GM18508 (cell line): ENCODE measurements around the gene MAGI1.
A peak's percentile ranks its signal among the peaks of the same experiment; 100 is the strongest.
"Not testable (repeated sequence)": the region's sequence is repeated elsewhere in the genome, so short reads cannot be mapped to it uniquely, and the experiment has no call there.

Experiments
- ATAC-seq: cut with Tn5 transposase; IDR thresholded peaks from one replicate; pipeline ENCODE4 v1.9.1; 2021; ENCODE audit warnings: moderate number of reproducible peaks; ENCODE audit not compliant: insufficient read depth, unreplicated experiment

MAGI1 gene

DNA sequence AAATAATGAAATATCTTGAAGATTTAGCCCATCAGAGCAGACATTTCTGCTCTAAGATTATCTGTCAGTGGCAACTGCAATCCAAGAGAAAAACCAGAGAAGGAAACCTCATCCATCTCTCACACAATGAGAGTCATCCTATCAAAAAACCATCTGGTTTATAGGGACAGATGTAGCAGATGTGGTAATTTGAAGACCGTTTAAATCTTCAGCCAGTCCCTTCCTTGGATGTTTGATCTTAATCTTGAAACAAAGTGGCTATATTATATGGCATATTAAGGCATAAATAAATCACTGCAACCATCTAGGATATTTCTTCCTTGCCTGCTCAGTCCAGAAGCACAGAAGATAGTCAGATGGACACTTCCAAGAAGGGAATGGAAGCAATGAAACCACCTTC, 305.3 kb downstream of the MAGI1 start:
- no peak for ATAC-seq

DNA sequence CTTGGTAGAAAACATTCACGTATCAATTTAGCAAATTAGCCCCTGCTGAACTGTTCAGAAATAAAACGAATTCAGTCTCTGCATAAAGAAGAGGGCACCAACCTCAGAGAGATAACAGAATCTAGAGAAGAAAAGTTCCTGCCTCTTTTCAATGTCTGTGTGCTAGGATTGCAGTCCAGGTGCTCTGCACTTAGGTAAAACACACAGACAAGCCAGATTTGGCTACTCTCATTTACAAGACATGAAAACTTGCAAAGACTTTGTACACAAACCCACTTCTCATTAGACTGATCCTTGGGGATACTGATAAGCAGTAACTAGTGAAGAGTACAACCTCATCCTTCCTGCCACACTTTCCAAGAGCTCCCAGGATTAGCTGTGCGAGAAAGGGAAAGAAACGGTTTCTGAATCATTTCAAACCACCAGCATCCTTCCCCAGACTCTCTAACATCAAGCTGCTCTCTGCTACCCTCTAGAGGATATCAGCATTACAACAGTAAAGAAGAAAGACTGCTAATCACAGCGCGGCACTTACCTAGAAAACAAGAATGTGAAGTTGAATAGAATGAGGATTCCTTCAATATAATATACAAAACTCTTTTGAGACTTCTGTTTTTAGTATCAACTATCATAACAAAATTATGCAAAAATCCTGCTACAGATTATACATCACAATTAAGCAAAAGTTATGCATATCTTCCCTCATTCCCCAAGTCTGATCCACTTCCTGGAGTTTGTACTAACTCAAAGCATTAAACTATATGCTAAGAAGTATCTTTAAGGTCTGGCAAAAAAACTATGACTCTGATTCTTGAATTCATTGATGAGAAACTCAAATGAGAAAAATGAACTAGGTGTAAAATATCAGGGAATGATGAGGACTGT, 306.4 kb downstream of the MAGI1 start:
- ATAC-seq: peak; percentile 97

DNA sequence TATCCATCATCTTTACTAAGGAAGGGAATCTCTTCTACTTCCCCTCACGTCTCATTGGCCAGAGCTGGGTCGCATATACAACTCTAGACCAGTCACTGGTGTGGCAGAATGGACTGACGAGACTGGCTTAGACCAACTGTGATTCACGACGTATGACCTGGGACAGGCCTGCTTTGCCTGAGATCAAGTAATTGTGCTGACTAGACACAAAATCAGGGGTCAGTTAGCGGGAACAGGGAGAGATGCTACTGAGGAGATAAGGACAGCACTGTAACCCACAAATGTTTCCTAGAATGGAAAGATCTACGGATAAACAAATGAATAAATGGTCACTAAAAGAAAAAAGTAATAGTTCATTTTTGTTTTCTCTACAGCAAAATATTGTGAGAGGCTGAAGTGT, 308.3 kb downstream of the MAGI1 start:
- ATAC-seq: no peak

DNA sequence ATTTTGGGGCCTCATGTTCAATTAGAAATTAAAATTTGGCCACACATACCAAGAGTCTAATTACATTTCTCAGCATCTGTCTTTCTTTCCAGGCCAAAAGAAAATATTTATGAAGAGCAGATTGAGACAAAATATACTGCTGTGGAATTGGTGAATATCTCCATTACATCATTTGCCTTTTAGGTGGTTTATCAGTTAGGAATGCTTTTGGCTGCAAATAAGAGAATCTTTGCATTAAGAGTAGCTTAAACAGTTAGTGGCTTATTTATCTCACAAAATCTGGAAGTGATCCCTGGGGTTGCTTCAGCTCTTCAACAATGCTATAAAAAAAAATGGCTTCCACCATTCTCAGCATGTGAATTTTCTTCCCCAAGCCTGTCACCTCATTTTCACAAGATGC, 308.7 kb downstream of the MAGI1 start:
- ATAC-seq: no peak

DNA sequence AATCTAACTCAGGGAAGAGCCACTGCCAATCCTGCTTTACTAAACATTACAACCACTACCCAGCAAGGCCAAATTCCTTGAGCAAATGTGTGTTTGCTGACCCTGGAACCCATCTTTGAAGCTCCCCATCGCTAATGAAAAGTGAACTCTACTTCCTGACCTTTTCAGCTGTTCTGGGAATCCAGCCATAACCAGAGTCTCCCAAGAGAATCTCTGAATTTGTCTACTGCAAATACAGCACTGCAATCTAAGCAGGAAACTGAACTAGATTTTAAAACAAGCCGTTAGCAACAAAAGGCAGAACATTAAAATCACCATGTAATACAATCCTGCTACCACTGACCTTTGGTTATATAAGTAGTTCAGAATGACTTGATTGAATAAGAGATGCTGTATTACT, 309.2 kb downstream of the MAGI1 start:
- no peak for ATAC-seq

DNA sequence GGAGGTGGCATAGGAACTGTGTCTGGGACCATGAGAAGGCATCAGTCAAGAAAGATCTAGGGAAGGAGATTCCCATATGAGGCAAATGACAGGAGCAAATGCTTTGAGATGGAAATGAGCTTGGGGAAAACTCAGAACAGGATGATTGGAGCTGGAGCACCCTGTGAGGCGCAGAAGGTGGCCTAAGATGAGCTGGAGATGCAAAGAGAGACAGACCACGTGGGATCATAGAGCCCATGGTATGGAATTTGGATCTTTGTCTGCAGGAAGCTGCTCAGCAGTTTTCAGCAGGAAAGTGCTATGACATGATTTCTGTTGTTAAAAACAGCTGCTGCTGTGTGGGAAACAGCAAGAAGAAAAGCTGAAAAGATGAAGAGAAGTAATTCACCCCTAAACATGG, 310.6 kb downstream of the MAGI1 start:
- no peak for ATAC-seq

DNA sequence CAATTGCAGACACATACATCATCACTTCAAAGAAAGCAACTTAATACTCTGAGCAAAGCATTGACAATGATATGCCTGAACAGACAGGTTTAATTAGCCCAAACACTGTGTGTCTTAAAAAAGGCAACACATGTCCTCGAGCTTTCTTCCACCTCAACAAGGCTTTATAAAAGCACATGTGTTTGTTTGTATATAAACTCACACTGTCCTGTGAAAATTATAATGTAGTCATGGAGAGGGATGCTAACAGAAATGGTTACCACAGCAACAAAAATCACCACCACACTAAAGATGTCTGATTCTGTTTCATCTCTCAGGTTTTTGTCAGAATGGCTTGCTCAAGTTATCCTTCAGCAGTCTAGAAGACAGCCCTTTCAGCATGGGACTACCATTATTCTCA, 314.7 kb downstream of the MAGI1 start:
- ATAC-seq: no peak

DNA sequence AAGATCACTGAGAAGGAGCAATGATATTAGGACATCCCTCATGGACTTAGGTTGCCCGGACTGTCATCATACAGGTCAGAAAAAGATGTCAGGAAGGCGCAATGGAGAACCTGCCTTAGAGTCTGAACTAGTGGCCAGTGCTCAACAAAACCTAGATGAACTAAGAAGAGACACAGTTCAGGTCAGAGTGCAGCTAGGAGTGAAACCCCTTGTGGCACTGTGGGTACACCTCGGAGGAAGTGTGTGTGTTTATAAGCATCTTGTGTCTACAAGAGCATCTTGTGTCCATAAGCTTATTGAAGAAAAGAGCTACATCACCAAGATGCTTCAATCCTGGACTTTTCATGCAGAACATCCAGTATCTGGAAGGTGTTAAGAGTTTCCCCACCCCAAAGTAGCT, 315.7 kb downstream of the MAGI1 start:
- ATAC-seq: no peak

DNA sequence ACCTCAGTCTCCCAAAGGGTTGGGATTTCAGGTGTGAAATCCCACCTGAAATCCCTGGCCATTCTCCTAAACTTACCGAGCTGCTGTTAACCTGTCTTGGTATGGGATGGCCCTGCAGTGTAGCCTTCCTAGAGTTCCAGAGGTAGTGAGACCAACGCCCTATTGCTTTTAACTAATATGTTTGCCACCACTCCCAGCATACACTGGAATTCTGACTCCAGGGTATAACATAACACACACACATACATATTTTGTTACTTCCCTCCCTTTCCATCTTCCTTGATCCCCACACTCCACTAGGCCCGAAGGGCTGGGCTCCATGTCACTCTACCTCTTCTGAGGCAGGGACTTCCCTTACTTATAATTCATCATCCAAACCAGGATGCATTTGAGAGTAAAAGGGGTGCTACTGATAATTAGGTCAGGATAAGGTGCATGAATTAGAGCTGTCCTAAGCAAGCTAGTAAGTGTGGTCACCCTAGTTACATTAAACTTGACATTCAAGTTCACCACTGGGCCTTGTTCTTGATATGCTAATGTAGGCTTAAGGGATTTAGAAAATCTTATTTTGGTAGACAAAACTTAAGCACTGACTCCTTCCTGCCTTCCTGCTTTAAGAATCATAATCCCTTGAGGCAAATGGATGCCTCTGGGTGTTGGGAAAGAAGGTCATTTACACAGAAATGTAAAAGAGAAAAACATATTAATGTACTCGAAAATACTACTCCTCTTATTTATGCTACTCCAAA, 317.6 kb downstream of the MAGI1 start:
- ATAC-seq: no peak

DNA sequence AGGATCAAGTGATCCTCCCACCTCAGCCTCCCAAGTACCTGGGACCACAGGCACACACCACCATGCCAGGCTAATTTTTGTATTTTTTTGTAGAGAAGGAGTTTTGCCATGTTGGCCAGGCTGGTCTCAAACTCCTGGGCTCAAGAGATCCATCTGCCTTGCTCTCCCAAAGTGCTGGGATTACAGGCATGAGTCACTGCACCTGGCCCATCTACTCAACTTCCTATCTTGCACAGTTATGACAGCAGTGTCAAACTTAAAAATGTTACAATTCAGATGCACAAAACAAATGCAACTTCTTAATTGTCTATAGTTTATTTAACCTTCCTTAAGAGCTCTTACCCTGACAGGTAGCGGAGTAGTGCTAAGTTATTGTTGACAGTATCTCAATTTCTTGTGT, 319.1 kb downstream of the MAGI1 start:
- not testable (repeated sequence) for ATAC-seq

DNA sequence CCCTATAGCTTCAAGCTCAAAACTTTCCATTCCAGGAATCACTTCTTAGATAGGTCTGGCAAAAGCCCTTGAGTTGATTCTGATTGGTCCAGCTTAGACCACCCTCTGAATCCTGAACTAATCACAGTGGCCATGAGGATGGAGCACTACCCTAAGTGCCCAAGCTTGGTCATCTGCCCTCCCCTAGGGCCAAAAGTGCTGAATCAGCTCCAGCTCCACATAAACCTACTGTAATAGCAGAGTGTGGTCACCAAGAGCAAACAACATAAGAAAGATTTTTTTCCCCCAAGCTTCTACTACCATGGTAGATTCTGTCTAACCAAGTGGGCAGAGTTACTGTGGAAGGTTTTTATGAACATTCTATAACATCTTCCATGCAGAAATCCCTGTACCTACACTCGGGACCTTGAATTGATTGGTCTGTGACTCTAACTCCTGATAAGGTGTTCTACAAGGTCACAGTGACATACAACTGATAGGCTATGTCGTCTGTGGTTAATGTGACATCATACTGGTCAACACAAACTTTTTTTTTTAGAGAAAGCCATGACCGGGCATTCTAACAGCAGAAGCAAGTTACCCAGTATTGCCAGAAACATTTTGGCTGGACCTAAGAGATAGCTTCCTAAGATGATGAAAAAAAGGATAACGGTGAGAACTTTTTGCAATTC, 320.9 kb downstream of the MAGI1 start:
- ATAC-seq: no peak

DNA sequence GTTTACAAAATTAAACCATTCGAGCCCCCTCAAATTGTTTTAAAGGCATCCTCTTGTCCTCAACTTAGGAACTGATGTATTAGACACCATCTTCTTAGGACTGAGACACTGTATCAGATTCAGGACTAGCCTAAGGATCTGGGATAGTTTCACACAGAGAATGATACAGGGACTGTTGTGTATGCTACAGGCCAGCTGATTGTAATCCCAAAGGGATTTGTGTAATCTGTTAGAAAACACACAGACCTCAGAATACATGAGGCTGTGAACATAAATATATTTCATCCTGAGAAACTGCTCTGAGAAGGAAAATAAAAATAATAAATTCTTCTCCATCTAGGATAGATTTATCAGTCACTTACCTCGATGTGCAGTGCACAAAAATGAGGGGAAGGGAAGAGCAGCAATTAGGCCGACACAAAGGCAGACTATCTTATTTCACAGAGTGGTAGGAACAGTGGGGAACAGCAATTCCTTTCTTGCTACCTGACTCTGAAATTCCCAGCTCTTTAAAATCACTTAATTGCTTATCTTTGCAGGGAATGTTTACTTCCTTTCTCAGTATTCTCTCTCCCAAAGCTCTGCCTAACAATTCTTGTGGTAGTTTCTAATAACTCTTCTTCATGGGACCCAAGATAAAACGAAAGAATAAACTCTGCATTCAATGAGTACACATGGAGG, 322.5 kb downstream of the MAGI1 start:
- ATAC-seq: no peak

DNA sequence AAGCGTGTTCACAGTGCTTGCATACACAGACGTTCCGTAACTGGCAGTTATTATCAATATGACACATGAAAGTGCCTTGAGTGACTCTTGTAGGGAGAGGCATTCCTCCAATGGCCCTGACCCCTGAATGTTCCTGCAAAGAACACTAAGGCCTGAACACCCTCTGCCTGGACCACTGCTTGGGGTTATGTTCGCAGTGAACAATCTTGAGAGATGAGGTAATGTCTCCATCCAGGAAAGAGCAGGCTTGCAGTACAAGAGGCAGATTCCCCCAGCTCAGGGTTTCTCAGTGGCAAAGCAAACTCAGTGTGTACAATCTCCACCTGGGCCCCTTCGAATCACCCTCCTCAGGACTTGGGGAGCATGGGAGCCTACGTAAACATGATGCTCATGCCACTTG, 324.6 kb downstream of the MAGI1 start:
- no peak for ATAC-seq

DNA sequence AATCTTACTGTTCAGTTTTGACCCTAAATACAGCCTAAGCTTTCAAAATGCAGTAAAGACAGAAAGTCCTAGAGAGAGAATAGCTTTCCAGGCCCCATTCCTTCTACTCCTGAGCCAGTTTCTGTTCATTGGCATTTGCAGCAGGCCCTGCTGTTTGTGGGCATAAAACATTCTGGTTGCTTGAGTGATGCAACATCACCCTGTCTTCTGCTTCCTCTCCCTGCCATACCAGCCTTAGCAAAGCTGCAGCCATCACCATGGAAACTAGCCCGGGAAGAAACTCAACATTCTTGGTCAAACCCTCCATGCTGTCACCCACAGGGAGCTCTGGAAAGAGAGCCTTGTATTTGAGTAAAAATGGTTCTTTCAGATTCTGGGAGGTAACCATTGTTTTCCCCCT, 325.7 kb downstream of the MAGI1 start:
- ATAC-seq: no peak

DNA sequence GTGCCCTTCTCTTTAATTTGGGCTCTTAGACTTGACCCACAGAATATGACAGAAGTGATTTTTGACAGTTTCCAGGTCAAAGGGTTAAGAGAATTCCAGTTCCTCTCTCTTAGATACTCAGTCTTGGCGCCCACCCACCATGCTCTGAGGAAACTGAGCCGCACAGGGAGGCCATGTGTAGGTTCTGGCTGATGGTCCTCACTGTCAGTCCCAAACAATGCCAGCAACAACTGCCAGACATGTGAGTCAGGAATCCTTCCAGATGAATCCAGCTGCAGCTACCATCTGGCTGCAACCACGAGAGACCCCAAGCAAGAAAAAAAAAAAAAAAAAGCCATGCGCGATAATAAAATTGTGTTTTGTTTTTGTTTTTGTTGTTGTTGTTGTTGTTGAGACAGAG, 326.6 kb downstream of the MAGI1 start:
- ATAC-seq: no peak

DNA sequence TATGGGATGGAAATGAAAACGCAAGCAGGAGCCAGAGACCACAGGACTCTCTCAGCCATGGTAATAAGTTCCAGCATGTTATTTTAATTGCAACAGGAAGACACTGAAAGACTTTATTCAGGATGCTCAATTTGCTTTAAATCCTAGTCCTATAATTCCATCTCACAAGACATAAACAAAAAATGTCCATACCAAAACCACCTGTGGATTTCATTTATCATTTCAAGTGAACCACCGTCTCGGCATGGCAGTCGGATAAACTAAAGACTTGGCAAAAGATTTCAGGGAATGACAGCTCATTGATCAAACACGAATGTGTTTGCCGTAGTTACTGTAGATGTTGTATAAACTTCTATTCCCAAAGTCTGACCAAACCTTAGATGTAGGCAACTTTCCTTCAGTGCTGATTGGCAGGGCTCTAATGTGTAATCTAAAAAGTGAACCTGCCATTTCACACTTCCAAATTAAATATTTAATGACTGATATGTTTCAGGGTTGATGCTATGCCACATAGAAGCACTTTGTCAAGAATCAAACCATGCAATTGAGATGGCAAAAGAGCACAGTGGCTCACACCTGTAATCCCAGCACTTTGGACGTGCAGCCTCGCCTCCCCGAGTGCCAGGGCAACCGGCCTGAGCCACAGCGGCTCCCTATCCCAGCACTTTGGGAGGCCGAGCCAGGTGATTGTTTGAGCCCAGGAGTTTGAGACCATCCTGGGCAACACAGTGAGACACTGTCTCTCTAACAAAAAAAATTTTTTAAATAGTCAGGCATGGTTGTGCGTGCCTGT, 331.7 kb downstream of the MAGI1 start:
- ATAC-seq: no peak

DNA sequence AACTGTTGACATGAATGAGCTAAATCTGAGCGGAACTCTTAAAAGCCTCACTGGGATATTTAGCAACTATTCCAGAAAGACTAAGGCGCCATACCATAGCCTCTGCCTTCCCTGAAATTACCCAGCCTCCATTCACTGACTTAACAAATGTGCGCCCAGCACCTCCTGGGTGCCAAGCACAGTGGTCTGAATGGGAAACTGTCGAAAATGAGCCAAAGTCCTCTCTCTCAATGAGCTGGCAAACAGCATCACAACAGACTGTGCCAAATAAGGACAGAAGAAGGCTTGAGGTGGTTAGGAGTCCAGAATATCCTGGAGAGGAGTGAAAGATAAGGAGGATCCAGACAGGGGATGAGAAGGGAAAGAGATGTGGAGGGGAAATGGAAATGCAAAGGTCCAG, 332.4 kb downstream of the MAGI1 start:
- ATAC-seq: no peak

DNA sequence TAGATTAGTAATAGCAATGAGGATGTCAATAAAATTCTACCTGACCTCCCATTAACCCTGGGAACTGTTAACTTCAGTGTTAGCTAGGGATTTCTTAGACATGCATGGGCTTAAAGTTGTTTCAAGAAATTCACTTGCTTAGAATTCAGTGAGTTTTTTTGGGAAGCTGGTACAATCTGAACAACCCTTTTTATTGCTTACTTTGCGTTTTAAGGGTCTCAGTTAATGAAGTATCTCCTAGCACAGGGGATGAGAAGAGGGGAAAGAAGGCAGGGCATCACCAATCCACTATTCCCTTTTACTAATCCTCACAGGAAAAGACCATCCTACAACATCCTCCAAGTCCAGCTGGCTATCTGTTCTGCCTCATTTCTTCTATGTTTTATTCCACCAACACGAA, 334.9 kb downstream of the MAGI1 start:
- ATAC-seq: no peak

DNA sequence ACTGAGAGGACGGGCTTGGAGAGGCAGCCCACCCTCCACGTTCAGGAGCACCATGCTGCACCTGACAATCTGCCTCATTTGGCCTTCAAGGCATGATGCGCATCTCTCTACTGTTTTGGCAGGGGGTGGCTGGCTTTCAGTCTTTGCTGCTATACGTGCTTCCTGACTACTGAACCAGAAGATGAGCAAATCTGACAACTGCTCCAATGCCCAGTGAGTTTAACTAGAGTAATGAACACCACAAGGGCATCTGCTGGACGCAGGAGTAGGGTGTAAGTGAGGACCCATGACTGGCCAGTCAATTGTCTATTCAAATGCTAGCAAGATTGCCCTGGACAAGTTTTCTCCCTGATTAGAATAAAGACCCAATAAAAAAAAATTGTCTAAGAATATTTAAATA, 335.7 kb downstream of the MAGI1 start:
- no peak for ATAC-seq

DNA sequence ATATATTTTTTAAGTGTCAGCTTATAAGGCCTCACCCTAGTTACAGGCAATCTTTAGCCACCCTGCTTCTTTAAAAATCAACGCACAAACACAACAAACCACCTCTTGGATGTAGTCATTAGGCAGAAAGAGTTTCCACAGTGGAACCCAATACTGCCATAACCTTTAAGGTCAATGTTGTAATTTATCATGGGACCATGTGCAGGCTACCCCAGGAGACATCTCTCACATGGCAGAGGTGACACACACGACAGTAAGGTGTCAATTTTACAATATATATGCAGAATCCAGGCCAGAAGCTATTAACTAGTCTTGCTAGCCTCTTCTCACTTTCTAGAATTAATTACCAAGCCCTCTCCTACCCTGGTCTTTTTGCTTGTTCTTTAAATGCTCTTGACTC, 336.5 kb downstream of the MAGI1 start:
- ATAC-seq: no peak
